SK-N-MC (cell line): Measurements from ENCODE around the gene TARM1.

Experiments
- DNase-seq: peaks from one replicate; pipeline ENCODE4 v3.0.0-alpha.2; 2011; ENCODE audit warnings: low read depth, low spot score
- H3K27ac ChIP-seq: fragments of 200-600 bp; sonication (generic); 2 replicates; pipeline ENCODE4 v1.5.1; 2016; ENCODE audit warnings: mixed run types
- H3K36me3 ChIP-seq: fragments of 200-600 bp; sonication (generic); 2 replicates; pipeline ENCODE4 v1.6.1; 2017; ENCODE audit warnings: antibody characterized with exemption, low read length, mixed read lengths; ENCODE audit not compliant: insufficient read depth
- H3K4me3 ChIP-seq: fragments of 200-600 bp; sonication (generic); 2 replicates; pipeline ENCODE4 v1.5.1; 2016
- H3K9ac ChIP-seq: fragments of 200-600 bp; sonication (generic); 2 replicates; pipeline ENCODE4 v1.8.0; 2017; ENCODE audit warnings: mixed run types, mixed read lengths; ENCODE audit not compliant: insufficient read length
- H3K9me3 ChIP-seq: fragments of 200-600 bp; sonication (generic); 2 replicates; pipeline ENCODE4 v1.6.1; 2017; ENCODE audit warnings: low read depth, mild to moderate bottlenecking, antibody characterized with exemption, low read length, moderate library complexity, mixed read lengths
- EZH2 ChIP-seq: fragments of 200-600 bp; sonication (generic); IDR thresholded peaks from one replicate; pipeline ENCODE4 v1.6.1; 2017; ENCODE audit warnings: antibody characterized with exemption
- FOXP2 ChIP-seq: optimal IDR thresholded peaks from 2 replicates; pipeline ENCODE3; 2011; ENCODE audit warnings: mild to moderate bottlenecking, moderate library complexity; ENCODE audit not compliant: insufficient read depth; ENCODE audit errors: extremely low read length, control extremely low read depth
- POLR2AphosphoS5 ChIP-seq: IDR thresholded peaks from 2 replicates; pipeline ENCODE4 v1.6.1; 2012; ENCODE audit warnings: mild to moderate bottlenecking, low read depth, low read length, borderline replicate concordance

Gene TARM1

DNA sequence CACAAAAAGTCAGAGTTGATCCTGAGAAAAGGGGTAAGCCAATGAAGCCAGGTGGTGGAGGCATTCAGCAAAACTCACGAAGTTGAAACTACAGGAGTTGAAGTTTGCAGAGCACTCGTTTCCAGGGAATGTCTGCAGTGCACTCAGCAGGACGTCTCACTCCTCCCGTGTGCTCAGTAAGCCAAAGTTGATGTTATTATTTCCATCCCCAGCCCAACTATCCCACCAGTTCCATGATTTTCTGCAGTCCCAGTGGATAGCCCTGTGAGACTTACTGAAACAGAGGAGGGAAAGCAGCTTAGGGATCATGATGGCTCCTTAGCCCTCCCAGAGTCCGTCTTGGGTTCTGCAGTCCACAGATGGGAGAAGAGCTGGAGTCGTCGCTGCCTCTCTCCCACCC is at the start of gene TARM1:
TSS of gene TARM1 (minus strand) at position 334 of the 400 bp plus-strand sequence. CDS start at position 309, 25 bp downstream.
- H3K9me3 ChIP-seq, result no peaks in the 10 kb centered on the region
- TF ChIP-seq EZH2, result no peak
- TF ChIP-seq FOXP2, result no peak
- no peak for TF ChIP-seq POLR2AphosphoS5
- no peak for DNase-seq

GRCh38 chr19:54129617-54129996 is 48.4 kb upstream of the TARM1 start:
- Histone ChIP-seq H3K4me3 (no peak overlapping the region), H3K36me3 (peaks cover 28% of the 10 kb centered on the region; the same call in 1 of the 2 replicates), H3K9ac (no peak overlapping the region), H3K27ac (no peak overlapping the region), H3K9me3 (no peaks in the 10 kb centered on the region)
- DNase-seq, result no peak
- TF ChIP-seq EZH2 (no peak), FOXP2 (no peak), POLR2AphosphoS5 (no peak)

More for the DNA sequence above, at the start of gene TARM1:
- Histone ChIP-seq H3K36me3 (no peaks in the 10 kb centered on the region), H3K27ac (no peak within 1 kb of the TSS), H3K4me3 (no peak within 1 kb of the TSS), H3K9ac (no peak within 1 kb of the TSS)

DNA sequence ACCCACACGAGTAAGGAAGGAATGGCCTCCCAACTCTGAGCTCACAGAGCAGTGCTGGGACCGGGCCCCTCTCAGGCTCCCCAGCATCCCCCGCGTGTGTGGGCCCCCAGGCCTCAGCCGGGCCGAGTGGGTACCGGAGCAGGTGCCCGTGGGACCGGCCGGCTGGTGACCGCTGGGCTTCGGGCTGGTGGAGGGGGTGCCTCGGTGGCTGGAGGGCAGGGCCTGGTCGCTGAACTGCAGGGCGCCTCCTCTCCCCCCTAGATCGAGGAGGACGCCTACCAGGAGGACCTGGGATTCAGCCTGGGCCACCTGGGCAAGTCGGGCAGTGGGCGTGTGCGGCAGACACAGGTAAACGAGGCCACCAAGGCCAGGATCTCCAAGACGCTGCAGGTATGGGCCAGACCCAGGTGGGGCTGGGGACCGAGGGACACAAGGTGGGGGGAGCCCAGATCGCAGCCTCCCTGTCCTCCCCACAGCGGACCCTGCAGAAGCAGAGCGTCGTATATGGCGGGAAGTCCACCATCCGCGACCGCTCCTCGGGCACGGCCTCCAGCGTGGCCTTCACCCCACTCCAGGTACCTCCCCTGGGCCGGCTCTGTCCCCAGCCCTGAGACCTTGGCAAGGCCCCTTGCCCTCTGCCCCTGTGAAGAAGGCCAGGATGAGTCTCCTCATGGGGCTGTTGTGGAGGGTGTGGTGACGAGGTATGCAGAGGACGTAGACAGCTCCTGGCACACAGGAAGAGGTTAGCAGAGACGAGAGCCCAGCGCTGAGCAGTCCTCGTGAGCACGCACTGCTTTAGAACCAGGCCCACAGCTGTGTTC is 47.8 kb upstream of the TARM1 start:
- no peak overlapping the region for H3K27ac ChIP-seq
- H3K9ac ChIP-seq, result no peak overlapping the region
- no peak for DNase-seq
- peaks cover 34% of the 10 kb centered on the region; the same call in 1 of the 2 replicates for H3K36me3 ChIP-seq
- no peaks in the 10 kb centered on the region for H3K9me3 ChIP-seq
- no peak overlapping the region for H3K4me3 ChIP-seq
- TF ChIP-seq EZH2, result no peak
- no peak for TF ChIP-seq POLR2AphosphoS5
- no peak for TF ChIP-seq FOXP2

DNA sequence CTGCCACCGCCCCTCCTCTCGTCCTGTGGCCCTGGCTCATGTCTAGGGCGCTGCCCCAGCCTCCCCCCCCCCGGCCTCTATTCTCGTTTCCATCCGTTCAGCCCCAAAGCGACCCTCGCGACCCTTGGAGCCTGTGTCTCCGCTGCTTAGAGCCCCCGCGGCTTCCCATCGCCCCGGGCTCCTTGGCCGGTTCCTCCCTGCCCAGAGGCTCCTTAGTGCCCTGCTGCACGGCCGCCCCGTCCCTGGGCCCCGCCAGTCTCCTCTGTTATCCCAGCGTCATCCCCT is 47.2 kb upstream of the TARM1 start:
- TF ChIP-seq FOXP2 (no peak), POLR2AphosphoS5 (no peak), EZH2 (no peak)
- Histone ChIP-seq H3K27ac (no peak overlapping the region), H3K36me3 (peaks cover 36% of the 10 kb centered on the region; the same call in 1 of the 2 replicates), H3K9me3 (no peaks in the 10 kb centered on the region), H3K4me3 (no peak overlapping the region), H3K9ac (no peak overlapping the region)
- no peak for DNase-seq

DNA sequence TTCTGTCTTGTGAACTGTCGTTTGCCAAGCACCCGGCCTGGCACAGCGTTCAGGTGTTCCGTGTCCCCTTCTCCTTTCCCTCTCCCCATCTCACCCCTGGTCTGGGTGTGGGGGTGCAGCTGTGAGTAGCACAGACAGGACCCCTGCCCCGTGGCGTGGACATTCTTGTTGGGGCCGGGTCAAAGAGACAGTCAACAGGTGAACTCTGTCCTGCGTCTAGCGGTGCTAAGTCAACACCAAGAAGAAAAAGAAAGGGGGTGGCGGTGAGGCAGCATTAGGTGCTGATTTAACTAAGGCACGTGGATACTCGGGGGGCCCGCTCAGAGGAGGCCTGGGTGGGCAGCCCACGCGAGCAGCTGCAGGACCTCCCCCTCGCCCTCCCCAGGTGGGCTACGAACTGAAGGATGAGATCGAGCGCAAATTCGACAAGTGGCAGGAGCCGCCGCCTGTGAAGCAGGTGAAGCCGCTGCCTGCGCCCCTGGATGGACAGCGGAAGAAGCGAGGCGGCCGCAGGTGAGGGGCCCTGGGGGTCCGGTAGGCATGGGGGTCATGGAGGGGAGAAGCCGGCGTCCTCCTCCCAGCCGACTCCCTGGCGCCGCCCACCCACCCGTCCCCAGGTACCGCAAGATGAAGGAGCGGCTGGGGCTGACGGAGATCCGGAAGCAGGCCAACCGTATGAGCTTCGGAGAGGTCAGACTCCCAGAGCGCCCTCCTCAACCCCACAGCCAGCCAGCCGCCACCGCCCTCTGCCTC is 46.7 kb upstream of the TARM1 start:
- DNase-seq, result no peak
- H3K36me3 ChIP-seq, result peaks cover 36% of the 10 kb centered on the region; the same call in 1 of the 2 replicates
- TF ChIP-seq EZH2 (no peak), FOXP2 (no peak), POLR2AphosphoS5 (no peak)

GRCh38 chr19:54125713-54126112 is 44.5 kb upstream of the TARM1 start:
- peaks cover 45% of the 10 kb centered on the region; the same call in 1 of the 2 replicates for H3K36me3 ChIP-seq
- TF ChIP-seq POLR2AphosphoS5 (no peak), FOXP2 (no peak), EZH2 (no peak)
- H3K4me3 ChIP-seq, result no peak overlapping the region
- no peaks in the 10 kb centered on the region for H3K9me3 ChIP-seq
- no peak overlapping the region for H3K27ac ChIP-seq
- DNase-seq, result no peak
- no peak overlapping the region for H3K9ac ChIP-seq

More for the DNA sequence above, 46.7 kb upstream of the TARM1 start:
- Histone ChIP-seq H3K4me3 (no peak overlapping the region), H3K9me3 (no peaks in the 10 kb centered on the region), H3K27ac (no peak overlapping the region), H3K9ac (no peak overlapping the region)

- DNase-seq, result no peak
Observed at GRCh38 chr19:54124393-54124792, 43.2 kb upstream of the TARM1 start.

GRCh38 chr19:54123682-54124081 is 42.5 kb upstream of the TARM1 start:
- Histone ChIP-seq H3K4me3 (no peak overlapping the region), H3K9me3 (no peaks in the 10 kb centered on the region), H3K9ac (no peak overlapping the region), H3K27ac (no peak overlapping the region), H3K36me3 (peaks cover 46% of the 10 kb centered on the region; the same call in 1 of the 2 replicates)
- DNase-seq, result no peak
- no peak for TF ChIP-seq EZH2
- TF ChIP-seq FOXP2, result no peak
- TF ChIP-seq POLR2AphosphoS5, result no peak

More at GRCh38 chr19:54124393-54124792, 43.2 kb upstream of the TARM1 start:
- Histone ChIP-seq H3K9ac (no peak overlapping the region), H3K4me3 (no peak overlapping the region), H3K27ac (no peak overlapping the region), H3K9me3 (no peaks in the 10 kb centered on the region), H3K36me3 (peaks cover 47% of the 10 kb centered on the region; the same call in 1 of the 2 replicates)
- TF ChIP-seq FOXP2, result no peak
- TF ChIP-seq EZH2, result no peak
- no peak for TF ChIP-seq POLR2AphosphoS5
